Measurements from ENCODE around the gene PRTG.
"Not testable (repeated sequence)": the region's sequence is repeated elsewhere in the genome, so short reads cannot be mapped to it uniquely, and the experiment has no call there.

Gene PRTG

DNA sequence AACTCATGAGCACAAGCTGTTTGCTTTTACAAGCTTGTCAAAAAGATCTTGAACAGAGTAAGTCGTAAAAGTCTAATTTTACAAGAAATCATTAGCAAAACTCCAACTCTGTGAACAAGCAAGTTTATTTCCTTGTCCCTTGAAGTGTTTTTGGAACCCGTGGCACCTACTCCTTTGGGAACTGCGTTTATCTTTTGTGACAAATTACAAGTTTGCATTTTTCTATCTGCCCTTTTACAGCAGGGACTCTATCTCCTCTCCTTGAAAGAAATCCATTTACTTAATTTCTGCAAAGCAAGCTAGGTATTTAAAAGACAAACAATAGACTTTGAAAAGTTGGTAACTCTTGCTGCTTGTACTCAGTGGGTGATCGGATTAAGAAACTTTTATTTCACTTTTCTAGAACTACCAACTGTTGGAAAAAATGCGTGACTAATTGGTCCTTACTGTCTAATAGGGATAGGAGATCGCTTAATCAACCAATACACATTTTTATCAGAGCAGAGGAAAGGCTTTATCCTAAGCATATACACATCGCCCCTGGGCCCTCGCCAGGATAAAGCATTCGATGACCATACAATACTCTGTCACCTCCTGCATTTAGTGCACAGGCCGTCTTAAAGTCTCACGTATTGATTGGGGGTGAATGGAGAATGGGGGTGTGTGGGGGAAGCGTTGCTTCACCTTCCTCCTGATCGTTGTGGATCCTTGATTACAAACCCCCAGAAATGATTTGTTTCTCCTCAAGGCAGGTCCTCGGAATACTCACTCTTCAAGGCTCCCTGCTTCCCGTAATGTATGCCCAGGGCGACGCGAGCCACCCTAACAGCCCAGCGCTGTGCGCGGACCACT lies 1.7 kb downstream of the PRTG start:
- H3K27me3 ChIP-seq (ENCODE audit: control insufficient read depth, insufficient read depth, low read length): peaks cover 12% of the 10 kb centered on the region
- peaks cover 12% of the 10 kb centered on the region for H3K4me1 ChIP-seq (ENCODE audit: control insufficient read depth, insufficient read depth, low read length)
- no peaks in the 10 kb centered on the region for H3K36me3 ChIP-seq (ENCODE audit: insufficient read depth, low read length)
- H3K9me3 ChIP-seq (replicated peaks; ENCODE audit: low read length): no peaks in the 10 kb centered on the region
- H3K4me3 ChIP-seq (ENCODE audit: low read length): peak overlapping the region; percentile 90
- peak overlapping the region; percentile 77 for H3K9ac ChIP-seq (ENCODE audit: low read depth, low read length)
- H3K4me2 ChIP-seq (ENCODE audit: low read length): peak overlapping the region; percentile 87

DNA sequence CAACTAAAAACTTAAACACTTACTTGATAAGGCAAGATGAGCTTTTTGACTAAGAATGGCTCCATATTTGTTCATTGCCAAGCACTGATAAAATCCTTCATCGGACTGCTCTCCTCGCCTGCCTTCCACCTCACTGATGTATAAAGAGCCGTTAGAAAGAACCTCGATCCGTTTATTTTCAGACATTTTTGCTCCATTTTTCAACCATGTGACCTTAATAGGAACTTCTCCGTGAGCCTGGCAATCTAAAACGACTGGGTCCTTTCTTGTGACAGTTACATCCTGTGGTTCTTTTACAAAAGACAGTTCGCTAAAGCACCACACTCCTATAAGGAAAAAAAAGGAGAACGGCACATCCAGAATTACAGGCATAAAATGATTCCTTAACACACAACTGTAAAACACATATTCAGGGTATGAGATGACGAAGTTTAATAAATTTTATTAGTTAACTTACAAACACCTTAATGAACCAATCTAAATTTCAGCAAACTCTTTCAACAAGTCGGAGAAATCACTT lies 2.5 kb downstream of the PRTG start:
- H3K4me1 ChIP-seq (ENCODE audit: control insufficient read depth, insufficient read depth, low read length): peaks cover 12% of the 10 kb centered on the region
- peaks cover 12% of the 10 kb centered on the region for H3K27me3 ChIP-seq (ENCODE audit: control insufficient read depth, insufficient read depth, low read length)
- H3K9ac ChIP-seq (ENCODE audit: low read depth, low read length): no peak overlapping the region

DNA sequence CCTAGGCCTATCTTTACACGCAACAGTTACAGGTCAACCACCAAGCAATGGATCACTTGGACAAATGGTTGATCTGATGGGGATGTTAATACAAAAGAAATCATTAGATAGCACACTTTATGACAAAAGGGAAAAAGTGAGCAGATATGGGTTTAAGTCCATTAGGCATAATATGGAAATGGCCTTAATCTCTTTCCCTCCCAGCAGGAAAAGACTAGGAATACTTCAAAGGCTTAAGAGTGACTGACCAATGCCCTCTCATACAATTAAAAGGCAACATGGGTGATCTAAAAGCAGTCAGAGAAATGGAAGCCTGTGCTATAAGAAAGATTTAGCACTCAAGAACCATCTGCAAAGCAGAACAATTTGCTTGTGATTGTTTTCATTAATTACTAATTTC lies 3.3 kb downstream of the PRTG start:
- H3K4me1 ChIP-seq (ENCODE audit: control insufficient read depth, insufficient read depth, low read length): peaks cover 12% of the 10 kb centered on the region
- H3K4me2 ChIP-seq (ENCODE audit: low read length): no peak overlapping the region
- H3K9ac ChIP-seq (ENCODE audit: low read depth, low read length): no peak overlapping the region
- no peaks in the 10 kb centered on the region for H3K9me3 ChIP-seq (replicated peaks; ENCODE audit: low read length)
- H3K27me3 ChIP-seq (ENCODE audit: control insufficient read depth, insufficient read depth, low read length): peaks cover 12% of the 10 kb centered on the region
- H3K36me3 ChIP-seq (ENCODE audit: insufficient read depth, low read length): no peaks in the 10 kb centered on the region
- no peak overlapping the region for H3K4me3 ChIP-seq (ENCODE audit: low read length)

More for the DNA sequence above, 2.5 kb downstream of the PRTG start:
- no peaks in the 10 kb centered on the region for H3K9me3 ChIP-seq (replicated peaks; ENCODE audit: low read length)
- no peak overlapping the region for H3K4me2 ChIP-seq (ENCODE audit: low read length)
- no peaks in the 10 kb centered on the region for H3K36me3 ChIP-seq (ENCODE audit: insufficient read depth, low read length)
- no peak overlapping the region for H3K4me3 ChIP-seq (ENCODE audit: low read length)

DNA sequence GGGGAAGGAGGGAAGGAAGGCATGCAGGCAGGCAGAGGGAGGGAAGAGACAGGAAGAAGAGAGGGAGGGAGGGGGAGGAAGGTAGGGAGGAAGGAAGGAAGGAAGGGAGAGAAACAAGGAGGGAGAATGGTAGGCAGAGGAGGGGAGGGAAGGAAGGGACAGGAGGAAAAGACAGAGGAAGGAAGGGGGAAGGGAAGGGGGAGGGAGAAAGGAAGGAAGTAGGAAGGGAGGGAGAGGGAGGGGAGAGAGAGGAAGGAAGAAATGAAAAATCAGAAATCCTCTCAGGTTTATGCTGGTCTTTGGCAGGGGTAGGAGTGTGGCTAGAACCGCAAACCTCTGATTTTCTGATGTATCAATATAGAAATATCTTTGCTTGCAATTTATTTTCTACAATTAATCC lies 4.2 kb downstream of the PRTG start:
- H3K36me3 ChIP-seq (ENCODE audit: insufficient read depth, low read length): no peaks in the 10 kb centered on the region

DNA sequence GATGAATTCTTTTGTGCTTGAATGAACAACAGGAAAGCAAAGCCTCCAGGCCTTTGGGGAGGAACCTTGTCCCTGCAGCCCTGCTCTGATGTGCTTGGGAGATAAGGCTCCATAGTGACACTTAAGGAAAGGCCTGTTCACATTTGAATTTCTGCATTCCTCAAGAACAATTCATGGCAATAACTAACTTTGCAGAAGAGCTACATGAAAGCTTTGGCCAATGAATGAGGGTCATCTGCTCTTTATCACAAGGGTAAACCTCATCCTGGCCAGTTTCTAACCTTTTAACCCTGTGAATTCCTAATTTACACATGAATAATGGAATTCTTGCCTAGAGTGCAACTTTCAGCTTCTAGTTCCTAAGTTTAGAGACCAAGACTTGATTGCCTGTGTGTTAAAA lies 5.6 kb downstream of the PRTG start:
- H3K9me3 ChIP-seq (replicated peaks; ENCODE audit: low read length): no peaks in the 10 kb centered on the region
- H3K4me2 ChIP-seq (ENCODE audit: low read length): no peak overlapping the region
- H3K36me3 ChIP-seq (ENCODE audit: insufficient read depth, low read length): no peaks in the 10 kb centered on the region
- H3K9ac ChIP-seq (ENCODE audit: low read depth, low read length): no peak overlapping the region
- H3K4me1 ChIP-seq (ENCODE audit: control insufficient read depth, insufficient read depth, low read length): peaks cover 9% of the 10 kb centered on the region
- H3K4me3 ChIP-seq (ENCODE audit: low read length): no peak overlapping the region
- H3K27me3 ChIP-seq (ENCODE audit: control insufficient read depth, insufficient read depth, low read length): peaks cover 12% of the 10 kb centered on the region

More for the DNA sequence above, 4.2 kb downstream of the PRTG start:
- Histone ChIP-seq H3K27me3 (ENCODE audit: control insufficient read depth, insufficient read depth, low read length) (peaks cover 12% of the 10 kb centered on the region), H3K9ac (ENCODE audit: low read depth, low read length) (no peak overlapping the region), H3K4me3 (ENCODE audit: low read length) (no peak overlapping the region), H3K4me2 (ENCODE audit: low read length) (no peak overlapping the region), H3K9me3 (replicated peaks; ENCODE audit: low read length) (no peaks in the 10 kb centered on the region), H3K4me1 (ENCODE audit: control insufficient read depth, insufficient read depth, low read length) (peaks cover 12% of the 10 kb centered on the region)

DNA sequence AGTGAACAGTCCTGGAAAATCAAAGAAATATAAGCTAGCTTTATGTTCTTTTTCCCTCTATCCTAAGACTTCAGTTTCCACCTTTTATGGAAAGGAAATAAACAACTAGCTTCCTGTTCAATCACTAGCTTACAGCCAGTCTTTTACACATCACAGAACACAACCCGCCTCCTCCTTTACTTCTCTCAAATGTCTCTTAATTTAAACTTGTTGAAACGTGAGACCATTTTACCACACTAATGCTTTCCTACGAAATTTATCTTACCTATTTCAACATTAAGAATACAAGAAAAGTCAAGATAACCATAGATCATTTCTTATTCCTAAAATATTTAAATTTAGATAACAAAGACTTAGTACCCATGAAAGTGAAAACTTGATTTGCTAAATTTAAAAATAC lies 6.2 kb downstream of the PRTG start:
- H3K9ac ChIP-seq (ENCODE audit: low read depth, low read length): no peak overlapping the region
- H3K36me3 ChIP-seq (ENCODE audit: insufficient read depth, low read length): no peaks in the 10 kb centered on the region
- peaks cover 6% of the 10 kb centered on the region for H3K4me1 ChIP-seq (ENCODE audit: control insufficient read depth, insufficient read depth, low read length)
- peaks cover 10% of the 10 kb centered on the region for H3K27me3 ChIP-seq (ENCODE audit: control insufficient read depth, insufficient read depth, low read length)
- H3K4me2 ChIP-seq (ENCODE audit: low read length): no peak overlapping the region
- H3K9me3 ChIP-seq (replicated peaks; ENCODE audit: low read length): no peaks in the 10 kb centered on the region
- H3K4me3 ChIP-seq (ENCODE audit: low read length): no peak overlapping the region

DNA sequence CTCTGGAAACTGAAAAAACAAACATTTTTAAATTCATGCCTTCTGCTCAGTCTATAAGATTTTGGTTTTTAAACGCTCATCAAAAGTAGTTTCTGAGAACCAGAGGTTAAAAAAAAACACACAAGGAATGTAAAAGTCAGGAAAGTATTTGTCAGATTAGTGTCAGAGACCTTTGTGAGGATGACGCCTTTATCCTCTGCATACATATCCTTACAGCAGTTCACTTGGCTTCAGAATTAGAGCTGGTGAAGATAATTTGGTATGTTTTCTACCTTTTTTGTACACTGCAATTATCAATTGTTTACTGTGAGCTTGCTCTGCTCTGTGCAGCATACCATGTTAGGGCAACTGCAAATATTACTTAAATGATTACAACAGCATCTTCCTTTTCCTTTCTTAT lies 8.3 kb downstream of the PRTG start:
- Histone ChIP-seq H3K4me3 (ENCODE audit: low read length) (no peak overlapping the region), H3K9me3 (replicated peaks; ENCODE audit: low read length) (no peaks in the 10 kb centered on the region), H3K27me3 (ENCODE audit: control insufficient read depth, insufficient read depth, low read length) (no peaks in the 10 kb centered on the region), H3K36me3 (ENCODE audit: insufficient read depth, low read length) (no peaks in the 10 kb centered on the region), H3K4me2 (ENCODE audit: low read length) (no peak overlapping the region), H3K9ac (ENCODE audit: low read depth, low read length) (no peak overlapping the region), H3K4me1 (ENCODE audit: control insufficient read depth, insufficient read depth, low read length) (no peaks in the 10 kb centered on the region)

DNA sequence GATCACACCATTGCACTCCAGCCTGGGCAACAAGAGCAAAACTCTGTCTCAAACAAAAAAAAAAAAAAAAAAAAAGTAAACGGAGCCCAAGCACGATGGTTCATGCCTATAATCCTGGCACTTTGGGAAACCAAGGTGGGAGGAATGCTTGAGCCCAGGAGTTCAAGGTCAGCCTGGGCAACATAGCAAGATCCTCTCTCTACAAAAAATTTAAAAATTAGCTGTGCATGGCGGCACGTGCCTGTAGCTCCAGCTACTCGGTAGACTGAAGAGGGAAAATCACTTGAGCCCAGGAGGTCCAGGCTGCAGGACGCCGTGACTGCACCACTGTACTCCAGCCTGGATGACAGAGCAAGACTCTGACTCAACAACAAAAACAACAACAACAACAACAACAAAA lies 9.5 kb downstream of the PRTG start:
- not testable (repeated sequence) for H3K9ac ChIP-seq (ENCODE audit: low read depth, low read length); H3K36me3 ChIP-seq (ENCODE audit: insufficient read depth, low read length); H3K4me3 ChIP-seq (ENCODE audit: low read length); H3K27me3 ChIP-seq (ENCODE audit: control insufficient read depth, insufficient read depth, low read length); H3K4me1 ChIP-seq (ENCODE audit: control insufficient read depth, insufficient read depth, low read length); H3K4me2 ChIP-seq (ENCODE audit: low read length); H3K9me3 ChIP-seq (replicated peaks; ENCODE audit: low read length)

DNA sequence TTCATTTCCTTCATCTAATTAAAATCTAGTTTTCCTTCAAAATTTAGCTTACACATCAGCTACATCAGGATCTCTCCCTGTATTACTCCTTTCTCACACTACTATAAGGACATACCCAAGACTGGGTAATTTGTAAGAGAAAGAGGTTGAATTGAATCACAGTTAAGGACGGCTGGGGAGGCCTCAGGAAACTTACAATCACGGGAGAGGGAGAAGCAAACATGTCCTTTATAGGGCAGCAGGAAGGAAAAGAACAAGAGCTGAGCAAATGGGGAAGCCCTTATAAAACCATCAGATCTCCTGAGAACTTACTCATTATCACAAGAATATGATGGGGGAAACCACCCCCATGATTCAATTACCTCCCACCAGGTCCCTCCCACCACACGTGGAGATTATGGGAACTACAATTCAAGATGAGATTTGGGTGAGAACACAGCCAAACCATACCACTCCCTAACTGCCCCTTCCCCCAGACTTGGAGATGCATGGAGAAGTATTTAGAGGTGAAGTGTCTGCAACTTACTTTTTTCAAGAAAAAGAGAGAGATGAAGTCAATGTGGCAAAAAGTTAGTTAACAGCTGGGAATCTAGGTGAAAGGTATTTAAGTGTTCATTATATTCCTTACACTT lies 21.3 kb downstream of the PRTG start:
- Histone ChIP-seq H3K9ac (ENCODE audit: low read depth, low read length) (no peak overlapping the region), H3K4me2 (ENCODE audit: low read length) (no peak overlapping the region), H3K27me3 (ENCODE audit: control insufficient read depth, insufficient read depth, low read length) (no peaks in the 10 kb centered on the region), H3K9me3 (replicated peaks; ENCODE audit: low read length) (no peaks in the 10 kb centered on the region), H3K4me3 (ENCODE audit: low read length) (no peak overlapping the region), H3K4me1 (ENCODE audit: control insufficient read depth, insufficient read depth, low read length) (no peaks in the 10 kb centered on the region), H3K36me3 (ENCODE audit: insufficient read depth, low read length) (no peaks in the 10 kb centered on the region)

DNA sequence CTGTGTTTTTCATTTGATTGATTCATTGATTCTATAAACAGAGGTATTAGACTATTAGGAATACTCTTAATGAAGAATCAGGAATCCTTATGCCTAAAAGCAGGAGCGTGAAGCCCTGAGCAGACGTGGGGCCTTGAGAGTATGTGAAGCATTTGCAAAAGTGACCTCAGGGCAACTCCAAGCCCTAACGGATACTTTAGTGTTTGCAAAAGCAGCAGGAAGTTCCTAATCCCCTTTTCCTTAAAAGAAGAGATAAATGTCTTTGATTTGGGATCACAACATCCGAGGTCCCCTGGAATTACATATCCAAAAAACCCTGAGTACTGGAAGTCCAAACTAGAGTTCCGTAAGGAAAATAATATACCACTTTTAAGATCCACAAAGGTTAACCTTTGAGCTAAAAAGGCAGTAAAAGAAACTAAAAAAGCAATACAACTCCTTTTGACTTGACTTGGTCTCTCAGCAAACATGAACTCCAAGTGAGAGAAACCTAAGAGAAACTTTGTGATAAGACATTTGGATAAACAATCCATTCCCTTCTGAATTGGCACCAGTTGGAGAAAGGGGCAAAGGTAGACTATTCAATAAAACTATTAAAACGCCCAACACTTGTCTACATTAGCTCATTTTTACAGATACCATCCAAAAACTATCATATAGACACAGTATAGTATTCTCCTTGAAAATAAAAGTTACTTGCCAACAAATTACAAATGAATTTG lies 27.4 kb downstream of the PRTG start:
- Histone ChIP-seq H3K27me3 (ENCODE audit: control insufficient read depth, insufficient read depth, low read length) (no peaks in the 10 kb centered on the region), H3K9ac (ENCODE audit: low read depth, low read length) (no peak overlapping the region), H3K4me3 (ENCODE audit: low read length) (no peak overlapping the region), H3K4me1 (ENCODE audit: control insufficient read depth, insufficient read depth, low read length) (no peaks in the 10 kb centered on the region), H3K9me3 (replicated peaks; ENCODE audit: low read length) (no peaks in the 10 kb centered on the region), H3K4me2 (ENCODE audit: low read length) (no peak overlapping the region), H3K36me3 (ENCODE audit: insufficient read depth, low read length) (no peaks in the 10 kb centered on the region)

DNA sequence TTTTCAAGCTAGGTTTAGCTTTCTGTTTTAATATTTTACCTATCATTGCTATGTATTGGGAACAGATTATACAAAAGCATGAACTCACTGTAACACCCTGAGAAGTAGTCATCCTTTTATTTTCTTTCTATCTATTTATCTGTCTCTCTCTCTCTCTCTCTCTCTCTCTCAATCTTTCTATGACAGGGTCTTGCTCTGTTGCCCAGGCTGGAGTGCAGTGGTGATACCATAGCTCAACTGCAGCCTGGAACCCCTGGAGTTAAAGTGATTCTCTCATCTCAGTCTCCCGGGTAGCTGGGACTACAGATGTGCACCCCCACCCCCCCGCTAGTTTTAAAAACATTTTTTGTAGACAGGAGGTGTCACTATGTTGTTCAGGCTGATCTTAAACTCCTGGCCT lies 28.9 kb downstream of the PRTG start:
- Histone ChIP-seq H3K9me3 (replicated peaks; ENCODE audit: low read length) (no peaks in the 10 kb centered on the region), H3K27me3 (ENCODE audit: control insufficient read depth, insufficient read depth, low read length) (no peaks in the 10 kb centered on the region), H3K4me3 (ENCODE audit: low read length) (no peak overlapping the region), H3K4me1 (ENCODE audit: control insufficient read depth, insufficient read depth, low read length) (no peaks in the 10 kb centered on the region), H3K36me3 (ENCODE audit: insufficient read depth, low read length) (no peaks in the 10 kb centered on the region), H3K4me2 (ENCODE audit: low read length) (no peak overlapping the region), H3K9ac (ENCODE audit: low read depth, low read length) (no peak overlapping the region)
